ENCODE measurements around the gene UBAC2. TPM values are rescaled to one million over a fixed set of nuclear protein-coding genes. Genes with fewer than 3 reads are reported as not detected.
"Not testable (repeated sequence)": the region's sequence is repeated elsewhere in the genome, so short reads cannot be mapped to it uniquely, and the experiment has no call there.

The UBAC2 gene
- total RNA-seq, 1 experiment from 2014 or later, result 80.3 TPM

- Histone ChIP-seq H3K79me2 (ENCODE audit: low read depth) (peaks cover 100% of the 10 kb centered on the region), H3K36me3 (ENCODE audit: low read depth) (peaks cover 16% of the 10 kb centered on the region), H3K4me3 (no peak overlapping the region), H3K9me2 (ENCODE audit: insufficient read depth) (no peaks in the 10 kb centered on the region), H3K4me1 (replicated peaks; ENCODE audit: insufficient read depth) (peaks cover 11% of the 10 kb centered on the region), H3K4me2 (no peak overlapping the region), H3F3A (ENCODE audit: insufficient read depth, low read depth) (0 out of 2 replicates have a peak, but pooled peaks cover 12% of the 10 kb centered on the region), H3K27ac (no peak overlapping the region), H2AFZ (no peak overlapping the region), H3K9me3 (ENCODE audit: insufficient read depth, low read depth) (no peaks in the 10 kb centered on the region), H4K20me1 (ENCODE audit: insufficient read depth) (peaks cover 96% of the 10 kb centered on the region), H3K27me3 (ENCODE audit: insufficient read depth, low read depth) (no peaks in the 10 kb centered on the region)
- CTCF ChIA-PET, result no interaction called here
- POLR2A ChIA-PET (ENCODE audit: unreplicated experiment), result no interaction called here
- no TSS peak for BruUV-seq (replicated peaks)
- DNase-seq, result peak in 1 of 2 experiments; percentile 3
- intact Hi-C loops (cut with micrococcal nuclease; ENCODE audit: unreplicated experiment), result no loop called here
- no peak for TF ChIP-seq EZH2 (IDR thresholded peaks at IDR 0.05; ENCODE audit: low read depth)
- TF ChIP-seq CTCF (conservative IDR thresholded peaks at IDR 0.05), result no peak
These were observed 6.9 kb downstream of the UBAC2 start for GRCh38 chr13:99207511-99207910.

GRCh38 chr13:99208185-99208584 is 7.5 kb downstream of the UBAC2 start:
- POLR2A ChIA-PET (ENCODE audit: unreplicated experiment), result no interaction called here
- no TSS peak for BruUV-seq (replicated peaks)
- no peaks in the 10 kb centered on the region for H3K27me3 ChIP-seq (ENCODE audit: insufficient read depth, low read depth)

DNA sequence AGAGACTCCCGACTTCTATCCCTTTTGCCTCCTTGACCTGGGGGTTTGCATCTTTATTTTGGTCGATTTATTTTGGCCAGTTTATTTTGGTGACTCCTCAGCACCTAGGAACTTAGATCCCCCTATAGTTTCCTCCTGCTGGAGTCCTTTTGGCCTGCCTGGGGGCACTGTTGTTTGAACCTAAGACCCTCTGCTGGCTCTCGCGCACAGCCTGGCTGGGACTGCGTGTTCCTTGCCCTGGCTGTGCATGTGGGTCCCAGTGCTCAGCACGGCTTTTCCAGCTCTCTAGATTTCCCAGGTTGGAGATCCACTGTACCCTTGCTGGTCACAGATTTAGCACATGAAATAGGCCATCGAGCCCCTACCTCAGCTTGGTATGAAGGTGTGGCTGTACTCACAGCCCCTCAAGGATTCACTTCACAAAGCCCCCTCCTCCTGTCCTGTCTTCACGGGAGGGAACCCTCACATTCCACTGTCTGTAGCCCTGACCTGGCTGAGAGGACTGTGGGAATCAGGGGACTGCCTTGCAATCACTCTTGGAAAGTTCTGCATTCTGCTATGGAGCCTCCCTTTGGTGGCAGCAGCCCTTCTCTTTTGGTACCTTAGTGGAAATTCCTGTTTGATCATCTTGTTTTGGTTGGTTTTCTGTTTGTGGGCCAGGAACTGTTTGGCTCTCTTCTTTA is 8.3 kb downstream of the UBAC2 start:
- H4K20me1 ChIP-seq (ENCODE audit: insufficient read depth), result peaks cover 98% of the 10 kb centered on the region
- BruUV-seq (replicated peaks), result no TSS peak
- intact Hi-C loops (cut with micrococcal nuclease; ENCODE audit: unreplicated experiment), result no loop called here
- H3K79me2 ChIP-seq (ENCODE audit: low read depth), result peaks cover 100% of the 10 kb centered on the region
- H3K9me3 ChIP-seq (ENCODE audit: insufficient read depth, low read depth), result no peaks in the 10 kb centered on the region
- CTCF ChIA-PET, result no interaction called here
- no peak overlapping the region for H3K27ac ChIP-seq
- POLR2A ChIA-PET (ENCODE audit: unreplicated experiment), result no interaction called here
- peaks cover 14% of the 10 kb centered on the region for H3K36me3 ChIP-seq (ENCODE audit: low read depth)
- H3F3A ChIP-seq (ENCODE audit: insufficient read depth, low read depth), result peaks cover 12% of the 10 kb centered on the region; the same call in 1 of the 2 replicates
- H3K4me2 ChIP-seq, result no peak overlapping the region
- H3K4me3 ChIP-seq, result no peak overlapping the region
- no peaks in the 10 kb centered on the region for H3K9me2 ChIP-seq (ENCODE audit: insufficient read depth)
- TF ChIP-seq CTCF (conservative IDR thresholded peaks at IDR 0.05) (no peak), EZH2 (IDR thresholded peaks at IDR 0.05; ENCODE audit: low read depth) (no peak)
- no peak overlapping the region for H2AFZ ChIP-seq
- DNase-seq, result peak in 1 of 2 experiments; percentile 15
- no peaks in the 10 kb centered on the region for H3K4me1 ChIP-seq (replicated peaks; ENCODE audit: insufficient read depth)
- H3K27me3 ChIP-seq (ENCODE audit: insufficient read depth, low read depth), result no peaks in the 10 kb centered on the region

More at GRCh38 chr13:99208185-99208584, 7.5 kb downstream of the UBAC2 start:
- no peak overlapping the region for H3K27ac ChIP-seq
- 0 out of 2 replicates have a peak, but pooled peaks cover 12% of the 10 kb centered on the region for H3F3A ChIP-seq (ENCODE audit: insufficient read depth, low read depth)
- intact Hi-C loops (cut with micrococcal nuclease; ENCODE audit: unreplicated experiment), result no loop called here
- no peak overlapping the region for H3K4me3 ChIP-seq
- H3K79me2 ChIP-seq (ENCODE audit: low read depth), result peaks cover 100% of the 10 kb centered on the region
- H3K4me1 ChIP-seq (replicated peaks; ENCODE audit: insufficient read depth), result 0 out of 2 replicates have a peak, but pooled peaks cover 6% of the 10 kb centered on the region
- TF ChIP-seq EZH2 (IDR thresholded peaks at IDR 0.05; ENCODE audit: low read depth) (no peak), CTCF (conservative IDR thresholded peaks at IDR 0.05) (no peak)
- H3K9me3 ChIP-seq (ENCODE audit: insufficient read depth, low read depth), result no peaks in the 10 kb centered on the region
- peaks cover 19% of the 10 kb centered on the region for H3K36me3 ChIP-seq (ENCODE audit: low read depth)
- H3K9me2 ChIP-seq (ENCODE audit: insufficient read depth), result no peaks in the 10 kb centered on the region
- H4K20me1 ChIP-seq (ENCODE audit: insufficient read depth), result peaks cover 98% of the 10 kb centered on the region
- DNase-seq, result peak in 1 of 2 experiments; percentile 3
- no peak overlapping the region for H2AFZ ChIP-seq
- no peak overlapping the region for H3K4me2 ChIP-seq
- CTCF ChIA-PET, result no interaction called here

- H3K4me3 ChIP-seq; H3K27me3 ChIP-seq (ENCODE audit: insufficient read depth, low read depth); H3K9me3 ChIP-seq (ENCODE audit: insufficient read depth, low read depth); BruUV-seq (replicated peaks); H3K4me2 ChIP-seq; H3K4me1 ChIP-seq (replicated peaks; ENCODE audit: insufficient read depth); intact Hi-C loops (cut with micrococcal nuclease; ENCODE audit: unreplicated experiment); H3K9me2 ChIP-seq (ENCODE audit: insufficient read depth); CTCF ChIA-PET; H3K27ac ChIP-seq; H2AFZ ChIP-seq; POLR2A ChIA-PET (ENCODE audit: unreplicated experiment); DNase-seq: not testable (repeated sequence)
- Histone ChIP-seq H3F3A (ENCODE audit: insufficient read depth, low read depth) (peaks cover 12% of the 10 kb centered on the region; the same call in 1 of the 2 replicates), H3K79me2 (ENCODE audit: low read depth) (peaks cover 100% of the 10 kb centered on the region), H4K20me1 (ENCODE audit: insufficient read depth) (peaks cover 98% of the 10 kb centered on the region), H3K36me3 (ENCODE audit: low read depth) (peaks cover 21% of the 10 kb centered on the region)
These were observed 10.0 kb downstream of the UBAC2 start for GRCh38 chr13:99210627-99211026.

Measured in PC-9 (cell line).